NCI-H2029 treated with DMSO at 0.1 percent for 48 hours (cell line): ENCODE results near the gene CLCN2.

ENCODE experiments used
- DNase-seq: peaks from one replicate; lab custom pipeline; 2025; lab: John Stamatoyannopoulos, UW

The CLCN2 gene

GRCh38 chr3:184325715-184326369 lies 35.6 kb downstream of the CLCN2 start:
- no peak for DNase-seq

GRCh38 chr3:184325269-184325668 lies 36.1 kb downstream of the CLCN2 start:
- no peak for DNase-seq

DNA sequence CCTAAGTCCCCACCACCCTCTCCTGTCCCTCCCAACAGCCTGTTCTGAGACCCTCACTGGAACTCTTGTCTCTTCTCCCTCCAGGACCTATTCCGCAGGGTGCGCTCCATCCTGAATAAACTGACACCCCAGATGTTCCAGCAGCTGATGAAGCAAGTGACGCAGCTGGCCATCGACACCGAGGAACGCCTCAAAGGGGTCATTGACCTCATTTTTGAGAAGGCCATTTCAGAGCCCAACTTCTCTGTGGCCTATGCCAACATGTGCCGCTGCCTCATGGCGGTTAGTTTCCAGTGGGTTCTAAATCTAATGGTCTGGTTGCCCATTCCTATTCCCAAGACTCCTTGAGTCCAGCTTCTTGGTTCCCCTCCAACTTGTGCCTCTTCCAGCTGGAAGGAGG lies 37.7 kb downstream of the CLCN2 start:
- no peak for DNase-seq

DNA sequence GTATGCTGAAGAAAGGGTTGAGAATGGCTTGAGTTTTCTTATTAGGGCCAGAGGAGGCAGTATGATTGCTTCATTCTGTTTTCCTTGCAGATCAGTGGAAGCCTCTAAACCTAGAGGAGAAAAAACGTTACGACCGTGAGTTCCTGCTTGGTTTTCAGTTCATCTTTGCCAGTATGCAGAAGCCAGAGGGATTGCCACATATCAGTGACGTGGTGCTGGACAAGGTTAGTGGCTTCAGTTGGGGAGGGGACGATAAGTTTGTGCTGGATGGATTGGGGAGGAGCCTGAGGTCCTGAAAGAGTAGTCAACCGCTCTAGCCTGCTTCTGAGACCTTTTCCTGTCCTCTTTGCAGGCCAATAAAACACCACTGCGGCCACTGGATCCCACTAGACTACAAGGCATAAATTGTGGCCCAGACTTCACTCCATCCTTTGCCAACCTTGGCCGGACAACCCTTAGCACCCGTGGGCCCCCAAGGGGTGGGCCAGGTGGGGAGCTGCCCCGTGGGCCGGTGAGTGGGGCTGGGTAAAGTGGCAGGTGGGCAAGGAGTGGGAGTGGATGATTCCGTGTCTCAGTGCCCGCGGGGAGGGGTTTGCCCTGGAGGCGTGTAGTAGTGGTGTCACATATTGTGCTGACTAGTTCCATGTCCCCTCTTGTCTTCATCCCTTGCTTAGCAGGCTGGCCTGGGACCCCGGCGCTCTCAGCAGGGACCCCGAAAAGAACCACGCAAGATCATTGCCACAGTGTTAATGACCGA lies 38.5 kb downstream of the CLCN2 start:
- DNase-seq, result no peak

- no peak for DNase-seq
These were observed 39.7 kb downstream of the CLCN2 start for GRCh38 chr3:184321666-184322065.

- DNase-seq, result peak; percentile 83
These were observed 41.3 kb downstream of the CLCN2 start for GRCh38 chr3:184320104-184320445.

DNA sequence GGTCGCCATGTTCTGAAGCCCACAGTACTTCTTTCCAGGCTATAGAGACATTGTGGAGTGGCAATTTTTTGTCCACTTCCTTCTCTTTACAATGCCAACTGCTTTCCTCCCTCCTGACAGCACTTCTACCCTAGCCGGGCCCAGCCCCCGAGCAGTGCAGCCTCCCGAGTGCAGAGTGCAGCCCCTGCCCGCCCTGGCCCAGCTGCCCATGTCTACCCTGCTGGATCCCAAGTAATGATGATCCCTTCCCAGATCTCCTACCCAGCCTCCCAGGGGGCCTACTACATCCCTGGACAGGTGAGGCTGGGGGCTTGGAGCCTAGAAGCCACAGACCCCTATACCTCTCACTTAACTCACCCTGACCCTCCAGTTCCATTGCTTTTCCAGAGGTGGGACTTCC lies 44.2 kb downstream of the CLCN2 start:
- no peak for DNase-seq

DNA sequence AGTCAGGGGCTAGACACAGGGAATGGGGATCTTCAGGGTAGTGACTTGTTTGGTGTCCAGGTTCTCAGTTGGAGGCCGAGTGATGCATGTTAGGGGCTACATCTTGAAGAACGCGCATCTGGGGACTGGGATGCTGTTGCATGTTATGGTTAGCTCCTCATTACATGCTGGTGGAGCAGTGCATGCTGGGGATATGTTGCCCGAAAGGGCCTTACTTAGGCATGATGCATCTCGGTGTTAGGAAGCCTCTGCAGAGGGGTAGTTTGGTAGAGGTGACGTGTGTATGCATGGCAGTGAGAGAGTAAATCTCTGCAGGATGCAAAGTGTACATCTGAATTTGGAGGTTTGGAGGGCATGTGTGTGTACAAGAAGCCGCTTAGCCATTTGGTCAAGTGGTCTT lies 44.6 kb downstream of the CLCN2 start:
- no peak for DNase-seq

GRCh38 chr3:184315871-184316661 lies 45.3 kb downstream of the CLCN2 start:
- DNase-seq, result no peak

DNA sequence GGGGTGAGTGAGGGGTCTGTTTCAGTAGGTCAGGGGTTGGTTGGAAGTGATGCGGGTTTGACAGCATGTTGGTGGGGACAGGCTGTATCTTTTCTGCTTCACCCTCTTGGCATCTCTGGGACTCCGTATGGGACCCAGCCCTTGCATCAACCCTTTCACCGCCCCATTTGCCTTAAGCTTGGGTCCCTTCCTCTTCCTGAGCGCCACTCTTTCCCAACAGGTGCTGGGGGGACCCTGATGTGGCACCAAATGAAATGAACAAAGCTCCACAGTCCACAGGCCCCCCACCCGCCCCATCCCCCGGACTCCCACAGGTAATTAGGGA lies 45.9 kb downstream of the CLCN2 start:
- DNase-seq, result no peak

- no peak for DNase-seq
These were observed 46.5 kb downstream of the CLCN2 start for GRCh38 chr3:184314700-184315542.

DNA sequence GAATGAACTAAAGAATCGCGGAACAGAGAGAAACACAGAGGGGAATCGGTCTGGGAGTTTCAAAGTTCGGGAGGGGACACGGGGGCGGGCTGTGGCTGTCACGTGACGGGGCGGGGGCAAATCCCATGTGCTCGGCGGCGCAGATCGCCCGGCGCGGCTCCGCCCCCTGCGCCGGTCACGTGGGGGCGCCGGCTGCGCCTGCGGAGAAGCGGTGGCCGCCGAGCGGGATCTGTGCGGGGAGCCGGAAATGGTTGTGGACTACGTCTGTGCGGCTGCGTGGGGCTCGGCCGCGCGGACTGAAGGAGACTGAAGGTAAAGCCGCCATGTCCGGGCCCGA lies 47.1 kb downstream of the CLCN2 start, which contains the start of gene EIF4G1:
TSS of gene EIF4G1 (plus strand) at position 244 of the 337 bp plus-strand sequence. CDS start 1,191 bp downstream, outside the sequence.
- peak; percentile 63 for DNase-seq

DNA sequence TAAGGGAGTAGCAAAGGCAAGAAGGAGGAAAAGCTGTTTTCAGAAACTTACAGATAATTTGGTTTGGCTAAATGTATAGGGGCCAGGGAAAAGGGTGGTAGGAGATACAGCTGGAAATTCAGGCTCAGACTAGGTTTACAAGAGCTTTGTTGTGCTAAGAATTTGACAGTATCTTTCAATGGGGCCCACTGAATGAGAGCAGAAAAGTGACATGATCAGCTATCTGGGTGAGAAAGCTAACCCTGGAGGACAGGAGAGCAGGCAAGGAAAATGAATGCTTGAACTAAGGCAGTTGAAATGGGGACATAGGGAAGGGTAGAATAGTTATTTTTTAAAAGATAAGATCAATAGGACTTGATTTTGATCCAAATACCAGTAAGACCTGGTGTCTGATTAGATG lies 49.8 kb downstream of the CLCN2 start:
- no peak for DNase-seq

DNA sequence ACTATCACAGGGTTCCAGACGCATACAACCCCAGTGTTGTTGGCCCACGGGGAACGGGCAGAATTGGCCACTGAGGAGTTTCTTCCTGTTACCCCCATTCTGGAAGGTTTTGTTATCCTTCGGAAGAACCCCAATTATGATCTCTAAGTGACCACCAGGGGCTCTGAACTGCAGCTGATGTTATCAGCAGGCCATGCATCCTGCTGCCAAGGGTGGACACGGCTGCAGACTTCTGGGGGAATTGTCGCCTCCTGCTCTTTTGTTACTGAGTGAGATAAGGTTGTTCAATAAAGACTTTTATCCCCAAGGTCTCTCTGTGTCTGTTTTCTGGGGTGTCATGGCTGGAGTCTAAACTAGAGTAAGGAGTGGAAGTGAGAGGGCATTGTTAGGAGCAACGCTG lies 52.7 kb downstream of the CLCN2 start:
- DNase-seq, result no peak

- DNase-seq, result no peak
These were observed 53.5 kb downstream of the CLCN2 start for GRCh38 chr3:184307915-184308314.

GRCh38 chr3:184306341-184306972 lies 54.9 kb downstream of the CLCN2 start:
- DNase-seq, result no peak

DNA sequence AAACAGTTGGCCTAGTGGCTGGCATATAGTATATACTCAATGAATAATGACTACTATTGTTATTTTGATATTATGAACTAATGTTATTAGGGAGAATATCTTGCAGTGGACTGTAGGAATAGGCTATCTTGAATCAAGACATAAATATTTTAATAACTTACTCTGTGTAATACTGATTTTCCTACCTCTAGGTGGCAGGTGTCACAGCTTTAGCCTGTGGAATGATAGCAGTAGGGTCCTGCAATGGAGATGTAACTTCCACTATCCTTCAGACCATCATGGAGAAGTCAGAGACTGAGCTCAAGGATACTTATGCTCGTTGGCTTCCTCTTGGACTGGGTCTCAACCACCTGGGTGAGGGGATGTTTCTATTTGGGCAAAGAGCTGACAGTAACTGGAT lies 55.8 kb downstream of the CLCN2 start:
- no peak for DNase-seq

DNA sequence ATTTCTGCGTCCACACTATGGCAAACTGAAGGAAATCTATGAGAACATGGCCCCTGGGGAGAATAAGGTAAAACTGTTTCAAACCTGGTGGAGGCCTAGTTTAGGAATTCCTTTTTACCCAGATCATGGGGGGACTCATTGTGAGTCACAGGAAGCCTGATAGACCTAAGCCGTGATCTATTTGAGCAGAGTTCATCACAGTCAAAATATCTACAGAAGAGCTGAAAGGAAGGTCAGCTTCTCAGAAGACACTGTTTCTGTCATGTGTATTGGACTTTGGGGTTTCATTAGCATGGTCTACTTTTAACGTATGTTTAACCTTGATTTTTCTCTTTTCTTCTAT lies 61.1 kb downstream of the CLCN2 start:
- no peak for DNase-seq

GRCh38 chr3:184299488-184300377 lies 61.7 kb downstream of the CLCN2 start:
- no peak for DNase-seq

- peak; percentile 83 for DNase-seq
These were observed 62.5 kb downstream of the CLCN2 start, which contains the start of gene PSMD2 for GRCh38 chr3:184298759-184299487. Gene PSMD2 (plus strand): TSS chr3:184299241. CDS start chr3:184299267, 26 bp downstream.
